CD4-positive, alpha-beta T cell treated with Interleukin-12 subunit alpha and Interleukin-12 subunit beta, for 1 hour (primary cell): Measurements from ENCODE around the gene ANAPC5.
A peak's percentile ranks its signal among the peaks of the same experiment; 100 is the strongest.

Experiments
- DNase-seq: peaks from one replicate; pipeline ENCODE4 v3.0.0-alpha.2; 2020

Gene ANAPC5

GRCh38 chr12:121366063-121366459, 13.8 kb upstream of the ANAPC5 start:
- no peak for DNase-seq

GRCh38 chr12:121365416-121366062, 13.3 kb upstream of the ANAPC5 start:
- DNase-seq, result no peak

DNA sequence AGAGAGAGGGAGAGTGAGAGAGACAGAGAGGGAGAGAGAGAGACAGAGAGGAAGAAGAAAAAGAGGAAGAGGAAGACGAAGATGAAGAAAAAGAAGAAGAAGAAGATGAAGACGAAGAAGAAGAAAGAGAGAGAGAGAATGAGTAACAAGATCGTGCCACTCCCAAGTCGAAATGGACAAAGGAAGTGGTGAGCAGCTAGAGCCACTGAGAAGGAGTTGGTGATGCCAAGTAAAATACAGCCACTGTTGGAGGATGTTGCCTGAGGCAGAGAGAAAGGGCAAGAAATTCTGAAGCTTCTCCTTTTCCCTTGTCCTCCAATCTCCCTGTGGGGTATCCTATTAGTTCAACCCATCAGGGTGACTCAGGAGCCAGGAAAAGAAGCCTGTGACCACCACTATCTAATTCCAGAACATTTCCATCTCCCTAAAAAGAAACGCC, 12.5 kb upstream of the ANAPC5 start:
- DNase-seq, result no peak

DNA sequence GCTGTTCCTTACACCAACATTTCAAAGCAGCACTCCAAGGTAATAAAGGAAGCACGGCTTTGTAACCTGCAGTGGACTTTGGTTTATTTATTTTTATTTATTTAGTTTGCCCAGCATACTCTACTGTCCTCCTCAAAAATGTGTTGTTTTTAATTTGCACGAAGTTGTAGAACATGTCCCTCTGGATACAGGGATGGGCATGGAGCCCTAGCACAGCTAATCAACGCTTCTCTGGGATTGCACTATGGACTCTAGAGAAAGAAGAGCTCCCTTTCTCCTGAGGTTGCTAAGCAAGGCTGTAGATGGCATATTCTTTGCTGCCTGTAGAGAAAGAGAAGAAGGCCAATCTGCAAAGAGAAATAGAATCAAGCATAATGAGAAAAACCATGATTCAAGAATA, 5.9 kb upstream of the ANAPC5 start:
- no peak for DNase-seq

GRCh38 chr12:121357331-121357730, 5.1 kb upstream of the ANAPC5 start:
- DNase-seq, result no peak

DNA sequence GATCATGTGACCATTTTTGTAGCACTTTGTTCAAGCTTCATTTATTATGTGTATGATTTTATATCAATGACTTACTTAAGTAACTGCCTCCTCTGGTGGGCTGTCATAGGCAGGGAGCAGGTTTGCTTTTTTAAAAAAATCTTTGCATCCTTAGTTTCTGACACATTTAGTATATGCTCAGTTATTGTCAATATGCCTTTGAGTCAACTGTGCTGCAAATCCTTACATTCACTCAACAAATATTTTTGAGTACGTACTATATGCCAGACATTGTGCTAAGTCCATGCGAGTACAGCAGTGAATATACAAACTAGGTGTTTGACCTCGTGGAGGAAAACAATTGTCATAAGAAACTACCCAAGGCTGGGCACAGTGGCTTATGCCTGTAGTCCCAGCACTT, 4.4 kb upstream of the ANAPC5 start:
- DNase-seq, result no peak

GRCh38 chr12:121355818-121356217, 3.6 kb upstream of the ANAPC5 start:
- DNase-seq, result no peak

DNA sequence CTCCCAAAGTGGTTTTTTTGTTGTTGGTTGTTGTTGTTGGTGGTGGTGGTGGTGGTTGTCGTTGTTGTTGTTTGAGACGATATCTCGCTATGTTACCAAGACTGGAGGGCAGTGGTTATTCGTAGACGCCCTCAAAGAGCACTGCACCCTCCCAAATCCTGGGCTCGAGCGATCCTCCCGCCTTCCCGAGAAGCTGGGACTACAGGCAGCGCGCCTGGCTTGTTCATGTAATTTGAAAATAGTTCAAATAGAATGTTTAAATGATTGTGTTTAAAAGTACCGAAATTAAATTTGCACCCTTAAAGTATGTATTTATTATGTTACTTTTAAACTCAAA, 439 bp upstream of the ANAPC5 start:
- DNase-seq, result no peak

DNA sequence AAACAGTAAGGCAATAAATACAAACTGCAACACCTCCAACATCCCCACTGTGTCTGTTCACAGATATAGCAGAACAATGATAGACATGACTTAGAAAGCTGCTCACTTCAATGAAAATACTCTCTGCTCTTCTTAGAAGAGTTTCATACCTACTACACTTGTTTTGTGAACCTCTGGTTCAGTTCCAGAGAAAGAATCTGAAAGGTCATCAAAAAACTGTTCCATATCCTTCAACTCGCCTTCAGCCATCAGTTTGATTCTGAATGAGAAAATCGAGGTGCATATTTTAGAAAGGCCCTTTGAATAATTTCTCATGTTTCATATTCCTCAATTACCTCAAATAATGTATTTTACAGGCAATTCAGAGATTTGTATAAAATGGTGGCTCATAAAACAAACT, 5.5 kb downstream of the ANAPC5 start:
- DNase-seq, result no peak

DNA sequence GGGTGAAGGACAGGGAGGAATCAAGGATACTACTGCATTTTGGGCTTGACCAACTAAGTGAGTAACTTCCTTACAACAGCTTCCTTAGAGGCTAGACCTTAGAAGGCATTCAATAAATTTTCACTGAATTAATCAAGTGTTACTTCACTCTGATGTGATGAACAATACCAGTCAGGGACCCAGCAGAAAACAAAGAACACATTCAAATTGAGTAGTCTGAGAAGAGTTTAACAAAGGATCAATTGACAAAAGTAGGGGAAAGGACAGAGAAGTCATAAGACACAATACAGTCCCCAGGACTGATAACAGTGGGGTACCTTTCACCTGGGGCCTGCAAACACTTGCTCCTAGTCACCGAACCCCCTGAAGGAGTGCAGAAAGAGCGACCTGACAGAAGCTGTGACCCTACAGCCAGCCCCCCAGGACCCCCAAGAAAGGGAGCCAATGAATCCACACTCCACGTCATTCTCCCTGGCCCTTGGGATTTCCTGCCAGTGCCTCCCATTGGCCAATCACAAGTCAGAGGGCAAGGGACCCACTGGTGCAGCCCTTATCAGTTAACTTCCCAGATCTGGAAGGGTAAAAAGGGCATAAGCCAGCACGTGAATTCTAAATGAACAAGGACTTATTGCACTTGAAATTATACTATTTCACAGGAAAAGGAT, 6.9 kb downstream of the ANAPC5 start:
- DNase-seq, result no peak

DNA sequence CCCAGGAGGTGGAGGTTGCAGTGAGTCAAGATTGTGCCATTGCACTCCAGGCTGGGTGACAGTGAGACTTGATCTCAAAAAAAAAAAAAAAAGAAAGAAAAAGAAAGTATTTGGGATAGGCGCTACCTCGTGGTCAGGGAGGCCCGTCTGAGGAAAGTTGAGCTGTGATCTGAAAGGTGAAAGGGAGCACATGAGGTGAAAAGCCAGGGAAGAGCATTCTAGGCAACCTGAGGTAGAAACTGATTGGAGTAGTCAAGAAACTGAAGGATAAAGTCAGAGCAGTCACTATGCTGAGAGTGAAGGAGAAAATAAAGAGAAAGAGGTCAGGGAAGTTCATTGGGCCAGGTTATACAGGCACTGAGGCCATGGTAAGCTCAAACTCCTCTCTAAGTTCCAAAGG, 7.7 kb downstream of the ANAPC5 start:
- DNase-seq, result no peak

- no peak for DNase-seq
Observed at GRCh38 chr12:121337416-121337815, 14.8 kb downstream of the ANAPC5 start.

DNA sequence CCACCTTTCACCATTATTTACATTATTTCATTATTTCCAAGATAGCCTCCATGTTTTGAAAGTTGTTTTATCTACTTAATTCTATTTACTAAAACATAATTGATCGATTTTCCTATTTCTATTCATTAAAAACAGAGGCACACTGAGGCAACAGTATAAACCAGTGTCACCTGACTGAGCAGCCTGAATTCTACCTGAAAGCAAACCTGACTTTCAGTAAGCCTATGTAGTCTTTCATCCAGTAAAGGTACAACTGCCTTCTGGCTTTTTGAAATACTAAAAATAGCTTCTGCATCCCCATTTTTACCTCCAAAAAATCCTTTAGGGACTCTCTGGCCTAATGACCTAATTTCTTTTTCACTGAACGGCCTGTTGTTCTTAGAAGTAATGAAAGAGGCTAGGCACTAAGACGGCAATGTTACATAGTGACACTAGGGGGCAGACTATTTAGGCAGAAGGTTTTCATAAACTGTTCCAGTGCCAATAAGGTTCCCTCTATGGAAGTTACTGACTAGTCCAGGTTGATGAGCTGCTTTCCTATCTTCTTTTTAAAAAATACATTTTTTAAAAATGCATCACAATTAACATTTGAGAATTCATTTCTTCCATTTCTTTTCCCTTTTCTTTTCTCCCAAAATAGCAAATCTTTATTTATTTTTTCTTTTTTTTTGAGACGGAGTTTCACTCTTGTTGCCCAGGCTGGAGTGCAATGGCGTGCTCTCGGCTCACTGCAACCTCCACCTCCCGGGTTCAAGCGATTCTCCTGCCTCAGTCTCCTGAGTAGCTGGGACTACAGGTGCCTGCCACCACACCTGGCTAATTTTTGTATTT, 17.5 kb downstream of the ANAPC5 start:
- DNase-seq, result peak; percentile 72

DNA sequence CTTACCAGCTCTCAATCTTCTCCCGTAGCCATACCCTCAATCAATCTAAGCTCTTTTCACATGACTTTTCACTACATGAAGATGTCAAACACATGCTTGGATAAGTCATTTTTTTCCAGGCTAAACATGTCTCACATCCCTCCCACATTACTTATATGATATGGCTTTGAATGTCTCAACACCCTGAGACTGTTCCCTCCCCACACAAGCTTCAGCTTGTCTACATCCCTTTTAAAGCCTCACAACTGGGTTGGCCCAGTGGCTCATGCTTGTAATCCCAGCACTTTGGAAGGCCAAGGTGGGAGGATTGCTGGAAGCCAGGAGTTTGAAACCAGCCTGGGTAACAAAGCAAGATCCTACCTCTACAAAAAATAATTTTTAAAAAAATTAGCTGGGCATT, 18.5 kb downstream of the ANAPC5 start:
- no peak for DNase-seq

DNA sequence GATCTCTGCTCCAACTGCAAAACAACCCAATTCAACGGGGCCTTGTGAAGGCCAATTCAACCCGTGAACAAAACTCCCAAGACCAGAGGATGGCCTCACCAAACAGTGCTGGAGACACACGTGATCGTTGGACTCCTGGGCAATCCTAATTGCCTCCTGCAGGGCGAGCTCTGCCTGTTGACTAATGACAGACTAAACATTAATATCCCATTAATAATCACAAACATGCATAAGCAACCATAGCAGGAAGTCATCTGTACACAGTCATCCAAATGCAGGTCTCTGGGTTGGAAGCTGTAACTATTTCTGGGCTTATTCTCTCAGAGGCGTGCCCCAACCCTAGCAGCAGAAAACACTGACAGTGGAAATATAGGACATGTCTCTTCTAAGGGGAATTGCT, 21.0 kb downstream of the ANAPC5 start:
- DNase-seq, result no peak

DNA sequence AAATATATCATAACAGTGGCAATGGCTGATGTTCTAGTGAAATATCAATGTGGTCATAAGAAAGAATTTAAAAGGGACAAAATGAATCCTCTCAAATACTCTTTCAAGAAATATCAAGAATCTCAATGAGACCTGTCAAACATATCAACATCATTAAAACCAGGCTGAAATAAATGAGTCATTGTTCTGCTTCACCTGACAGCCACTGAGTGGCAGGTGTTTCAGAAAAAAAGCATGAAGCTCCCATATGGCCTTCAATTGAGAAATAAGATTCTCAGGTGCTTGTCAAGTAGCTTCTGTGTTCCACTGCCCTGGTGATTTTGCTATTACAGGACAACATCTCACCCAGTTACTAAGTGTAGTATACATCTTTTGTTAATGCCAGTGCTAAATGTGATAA, 21.5 kb downstream of the ANAPC5 start:
- no peak for DNase-seq

- no peak for DNase-seq
Observed at GRCh38 chr12:121330195-121330594, 22.0 kb downstream of the ANAPC5 start.

DNA sequence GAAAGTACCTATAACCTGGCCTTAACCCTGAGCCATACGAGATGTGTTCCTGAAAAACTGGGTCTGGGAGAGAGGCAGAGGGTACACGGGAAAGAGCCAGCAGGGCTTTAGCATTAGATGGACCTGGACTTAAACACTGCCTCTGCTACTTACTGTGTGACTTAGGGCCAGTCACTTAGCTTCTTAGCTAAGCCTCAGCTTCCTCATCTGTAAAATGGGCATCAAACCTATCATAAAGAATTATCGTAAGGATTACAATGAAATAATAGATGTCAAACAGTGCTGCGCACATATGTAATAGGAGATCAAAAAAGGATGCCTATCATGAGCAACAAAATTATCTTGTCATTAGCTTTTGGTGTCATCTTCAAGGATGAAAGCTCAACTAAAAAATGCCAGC, 23.6 kb downstream of the ANAPC5 start:
- no peak for DNase-seq

GRCh38 chr12:121326996-121327674, 25.1 kb downstream of the ANAPC5 start:
- DNase-seq, result no peak

GRCh38 chr12:121325922-121326396, 26.3 kb downstream of the ANAPC5 start:
- no peak for DNase-seq

- no peak for DNase-seq
Observed at GRCh38 chr12:121323908-121324307, 28.3 kb downstream of the ANAPC5 start.

DNA sequence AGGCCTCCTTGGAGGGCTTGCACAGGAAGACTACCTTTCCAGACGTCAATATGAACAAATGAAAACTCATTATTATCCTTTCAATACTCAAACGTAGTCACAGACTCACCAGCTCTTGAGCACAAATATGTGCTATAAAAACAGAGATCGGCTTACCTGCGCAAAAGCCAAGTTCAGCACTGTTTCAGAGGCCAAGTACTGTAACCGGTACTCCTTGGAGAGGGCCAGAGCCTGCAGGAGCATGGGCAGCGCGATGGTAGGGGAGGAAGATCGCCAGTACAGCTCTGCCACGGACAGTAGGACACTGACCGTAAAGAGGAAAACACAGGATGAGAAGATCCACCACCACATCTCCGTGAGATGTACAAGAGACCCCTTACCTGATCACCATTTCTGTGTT, 34.1 kb downstream of the ANAPC5 start:
- DNase-seq, result no peak

- DNase-seq, result no peak
Observed at GRCh38 chr12:121314431-121314830, 37.8 kb downstream of the ANAPC5 start.
